Mesendoderm (in vitro differentiated cells): Measurements from ENCODE around the gene EFNA3.

ENCODE experiments used
- DNase-seq: peaks from one replicate; pipeline ENCODE4 v3.0.0; 2013
- H2AK5ac ChIP-seq: 2 replicates; pipeline ENCODE4 v1.6.1; 2013; ENCODE audit warnings: low read length, inconsistent platforms
- H2BK120ac ChIP-seq: 2 replicates; pipeline ENCODE4 v1.6.1; 2013; ENCODE audit warnings: low read depth, mild to moderate bottlenecking, low read length, moderate library complexity, mixed read lengths
- H2BK15ac ChIP-seq: replicated peaks from 2 replicates; pipeline ENCODE4 v1.6.1; 2013; ENCODE audit warnings: low read depth, mild to moderate bottlenecking, moderate library complexity
- H2BK5ac ChIP-seq: 2 replicates; pipeline ENCODE4 v1.6.1; 2013; ENCODE audit warnings: low read length, inconsistent platforms
- H3K18ac ChIP-seq: 2 replicates; pipeline ENCODE4 v1.6.1; 2013; ENCODE audit warnings: mild to moderate bottlenecking, low read length, mixed read lengths
- H3K23ac ChIP-seq: one replicate; pipeline ENCODE4 v1.6.1; 2013; ENCODE audit warnings: low read length
- H3K27ac ChIP-seq: 2 replicates; pipeline ENCODE4 v1.5.1; 2013; ENCODE audit warnings: low read depth, mild to moderate bottlenecking, inconsistent platforms, low read length, moderate library complexity
- H3K27me3 ChIP-seq: 2 replicates; pipeline ENCODE4 v1.6.1; 2013; ENCODE audit warnings: low read length, control low read depth, mild to moderate bottlenecking, inconsistent platforms; ENCODE audit not compliant: insufficient read depth, poor library complexity
- H3K36me3 ChIP-seq: 2 replicates; pipeline ENCODE4 v1.6.1; 2013; ENCODE audit warnings: low read length, inconsistent platforms; ENCODE audit not compliant: control insufficient read depth, insufficient read depth
- H3K4ac ChIP-seq: one replicate; pipeline ENCODE4 v1.6.1; 2013; ENCODE audit warnings: low read depth, mild to moderate bottlenecking, low read length, moderate library complexity
- H3K4me1 ChIP-seq: 2 replicates; pipeline ENCODE4 v1.6.1; 2013; ENCODE audit warnings: low read depth, low read length, inconsistent platforms; ENCODE audit not compliant: control insufficient read depth
- H3K4me2 ChIP-seq: 2 replicates; pipeline ENCODE4 v1.6.1; 2013; ENCODE audit warnings: low read length
- H3K4me3 ChIP-seq: 2 replicates; pipeline ENCODE4 v1.5.1; 2013; ENCODE audit warnings: mild to moderate bottlenecking, low read length
- H3K56ac ChIP-seq: one replicate; pipeline ENCODE4 v1.6.1; 2013; ENCODE audit warnings: low read length
- H3K79me1 ChIP-seq: 2 replicates; pipeline ENCODE4 v1.6.1; 2013; ENCODE audit warnings: low read length, inconsistent platforms
- H3K79me2 ChIP-seq: 2 replicates; pipeline ENCODE4 v1.6.1; 2013; ENCODE audit warnings: mild to moderate bottlenecking, low read length; ENCODE audit not compliant: control insufficient read depth, insufficient read depth
- H3K9ac ChIP-seq: 2 replicates; pipeline ENCODE4 v1.6.1; 2013; ENCODE audit warnings: low read length, inconsistent platforms
- H4K5ac ChIP-seq: one replicate; pipeline ENCODE4 v1.6.1; 2013; ENCODE audit warnings: low read length
- H4K8ac ChIP-seq: one replicate; pipeline ENCODE4 v1.6.1; 2013; ENCODE audit warnings: low read depth, mild to moderate bottlenecking, control low read depth, low read length, moderate library complexity
- WGBS: extraction: QIAGEN DNeasy Blood & Tissue Kit; methylation state at CpG from one replicate; pipeline ENCODE4 v1.1.7; 2013; ENCODE audit warnings: low lambda C conversion rate, missing lambda C conversion rate; ENCODE audit not compliant: insufficient coverage; ENCODE audit errors: extremely low coverage; 5-methylcytosine and 5-hydroxymethylcytosine counted together

Gene EFNA3

DNA sequence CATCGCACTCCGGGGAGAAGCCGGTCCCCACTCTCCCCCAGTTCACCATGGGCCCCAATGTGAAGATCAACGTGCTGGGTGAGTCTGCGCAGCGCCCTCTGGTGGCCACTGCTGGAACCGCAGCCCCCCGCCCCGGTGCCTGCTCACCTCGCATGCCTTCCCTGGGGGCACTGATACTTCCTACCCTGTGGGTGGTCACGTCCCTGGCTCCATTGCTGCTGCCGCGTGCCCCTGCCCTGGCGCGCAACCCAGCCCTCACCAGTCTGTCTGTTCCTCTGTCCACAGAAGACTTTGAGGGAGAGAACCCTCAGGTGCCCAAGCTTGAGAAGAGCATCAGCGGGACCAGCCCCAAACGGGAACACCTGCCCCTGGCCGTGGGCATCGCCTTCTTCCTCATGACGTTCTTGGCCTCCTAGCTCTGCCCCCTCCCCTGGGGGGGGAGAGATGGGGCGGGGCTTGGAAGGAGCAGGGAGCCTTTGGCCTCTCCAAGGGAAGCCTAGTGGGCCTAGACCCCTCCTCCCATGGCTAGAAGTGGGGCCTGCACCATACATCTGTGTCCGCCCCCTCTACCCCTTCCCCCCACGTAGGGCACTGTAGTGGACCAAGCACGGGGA, 7.6 kb downstream of the EFNA3 start:
- H4K5ac ChIP-seq = no peak overlapping the region
- H4K8ac ChIP-seq = no peak overlapping the region
- H2BK5ac ChIP-seq = no peak overlapping the region
- no CpG with 5 or more reads among the region's 24 CpGs for WGBS
- no peak overlapping the region for H3K4me3 ChIP-seq
- H3K27me3 ChIP-seq = peaks cover 25% of the 10 kb centered on the region
- H3K9ac ChIP-seq = peak overlapping the region; percentile 45
- H2BK15ac ChIP-seq = no peak overlapping the region
- no peak overlapping the region for H2AK5ac ChIP-seq
- H3K4me1 ChIP-seq = no peaks in the 10 kb centered on the region
- H3K79me1 ChIP-seq = no peaks in the 10 kb centered on the region
- no peak overlapping the region for H3K4ac ChIP-seq
- H3K27ac ChIP-seq = no peak overlapping the region
- H3K23ac ChIP-seq = no peak overlapping the region
- no peak overlapping the region for H3K56ac ChIP-seq
- H3K18ac ChIP-seq = no peak overlapping the region
- DNase-seq = peak; percentile 75
- H3K4me2 ChIP-seq = peak overlapping the region; percentile 36
- H2BK120ac ChIP-seq = no peak overlapping the region
- H3K79me2 ChIP-seq = no peaks in the 10 kb centered on the region
- no peaks in the 10 kb centered on the region for H3K36me3 ChIP-seq

DNA sequence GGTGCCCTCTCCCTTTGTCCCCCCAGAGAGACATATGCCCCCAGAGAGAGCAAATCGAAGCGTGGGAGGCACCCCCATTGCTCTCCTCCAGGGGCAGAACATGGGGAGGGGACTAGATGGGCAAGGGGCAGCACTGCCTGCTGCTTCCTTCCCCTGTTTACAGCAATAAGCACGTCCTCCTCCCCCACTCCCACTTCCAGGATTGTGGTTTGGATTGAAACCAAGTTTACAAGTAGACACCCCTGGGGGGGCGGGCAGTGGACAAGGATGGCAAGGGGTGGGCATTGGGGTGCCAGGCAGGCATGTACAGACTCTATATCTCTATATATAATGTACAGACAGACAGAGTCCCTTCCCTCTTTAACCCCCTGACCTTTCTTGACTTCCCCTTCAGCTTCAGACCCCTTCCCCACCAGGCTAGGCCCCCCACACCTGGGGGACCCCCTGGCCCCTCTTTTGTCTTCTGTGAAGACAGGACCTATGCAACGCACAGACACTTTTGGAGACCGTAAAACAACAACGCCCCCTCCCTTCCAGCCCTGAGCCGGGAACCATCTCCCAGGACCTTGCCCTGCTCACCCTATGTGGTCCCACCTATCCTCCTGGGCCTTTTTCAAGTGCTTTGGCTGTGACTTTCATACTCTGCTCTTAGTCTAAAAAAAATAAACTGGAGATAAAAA, 8.4 kb downstream of the EFNA3 start:
- H2BK120ac ChIP-seq = no peak overlapping the region
- no peak overlapping the region for H3K23ac ChIP-seq
- H2AK5ac ChIP-seq = no peak overlapping the region

DNA sequence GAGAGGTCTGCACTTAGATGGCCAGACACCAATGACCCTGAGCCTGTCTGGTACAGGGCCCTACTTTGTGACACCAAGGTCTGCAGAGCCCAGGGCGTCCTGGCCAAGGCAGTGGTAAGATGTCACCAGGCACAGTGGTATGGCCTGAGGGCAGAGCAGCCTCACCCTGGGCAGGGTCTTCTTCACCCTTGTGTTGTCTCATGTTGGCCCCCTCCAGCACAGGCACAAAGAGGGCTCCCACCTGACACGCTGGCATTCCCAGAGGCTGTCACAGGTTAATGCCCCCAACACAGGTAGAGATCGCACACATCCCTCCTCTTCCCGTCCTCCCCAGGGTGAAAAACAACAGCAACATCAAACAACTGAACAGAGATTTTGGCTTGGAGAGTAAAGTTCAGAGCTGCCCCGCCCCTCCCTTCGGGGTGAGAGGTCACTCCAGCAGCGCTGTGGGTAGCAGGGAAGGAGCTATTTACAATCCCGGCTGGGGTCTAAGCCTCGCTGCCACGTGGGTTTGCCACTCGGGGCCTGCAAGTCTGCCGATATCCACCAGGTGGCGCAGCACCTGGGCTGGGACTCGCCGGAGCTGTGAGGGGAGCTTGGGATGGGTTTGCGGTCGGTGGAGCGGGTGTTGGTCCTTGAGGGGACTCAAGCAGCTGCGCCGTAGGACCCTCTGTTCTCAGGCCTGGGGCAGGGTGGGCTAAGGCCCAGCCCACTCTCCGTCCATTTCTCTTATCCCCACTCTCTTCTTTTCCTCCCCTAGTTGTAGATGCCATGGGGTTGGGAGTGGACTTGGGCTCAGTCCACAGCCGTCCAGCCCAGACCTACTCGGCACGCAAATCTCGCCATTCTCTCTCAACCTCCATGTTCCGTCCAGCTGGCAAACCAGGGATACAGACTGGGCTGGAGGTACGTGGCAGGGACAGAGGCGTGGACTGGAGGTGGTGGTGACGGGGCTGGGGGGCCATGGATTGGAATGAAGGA, 12.7 kb downstream of the EFNA3 start:
- Histone ChIP-seq H3K18ac (no peak overlapping the region), H3K4ac (no peak overlapping the region), H3K27ac (no peak overlapping the region), H3K36me3 (no peaks in the 10 kb centered on the region), H3K56ac (peak overlapping the region; percentile 47), H3K23ac (no peak overlapping the region), H3K9ac (peak overlapping the region; percentile 27), H3K79me1 (no peaks in the 10 kb centered on the region), H3K4me2 (no peak overlapping the region), H2AK5ac (no peak overlapping the region), H2BK120ac (no peak overlapping the region), H4K8ac (no peak overlapping the region), H3K4me1 (no peaks in the 10 kb centered on the region), H2BK5ac (no peak overlapping the region), H3K79me2 (no peaks in the 10 kb centered on the region), H2BK15ac (no peak overlapping the region), H4K5ac (no peak overlapping the region), H3K4me3 (no peak overlapping the region), H3K27me3 (no peaks in the 10 kb centered on the region)
- DNase-seq = peak; percentile 89
- no CpG with 5 or more reads among the region's 29 CpGs for WGBS

More for the DNA sequence above, 8.4 kb downstream of the EFNA3 start:
- H3K9ac ChIP-seq = no peak overlapping the region
- no peaks in the 10 kb centered on the region for H3K36me3 ChIP-seq
- DNase-seq = no peak
- H3K4ac ChIP-seq = no peak overlapping the region
- H3K4me3 ChIP-seq = no peak overlapping the region
- H3K79me1 ChIP-seq = no peaks in the 10 kb centered on the region
- no peak overlapping the region for H3K56ac ChIP-seq
- H3K4me2 ChIP-seq = no peak overlapping the region
- H2BK15ac ChIP-seq = no peak overlapping the region
- H3K79me2 ChIP-seq = no peaks in the 10 kb centered on the region
- no peak overlapping the region for H2BK5ac ChIP-seq
- no peak overlapping the region for H3K27ac ChIP-seq
- WGBS = no CpG with 5 or more reads among the region's 8 CpGs
- H3K4me1 ChIP-seq = no peaks in the 10 kb centered on the region
- no peak overlapping the region for H4K8ac ChIP-seq
- peaks cover 17% of the 10 kb centered on the region for H3K27me3 ChIP-seq
- H3K18ac ChIP-seq = no peak overlapping the region
- H4K5ac ChIP-seq = no peak overlapping the region

DNA sequence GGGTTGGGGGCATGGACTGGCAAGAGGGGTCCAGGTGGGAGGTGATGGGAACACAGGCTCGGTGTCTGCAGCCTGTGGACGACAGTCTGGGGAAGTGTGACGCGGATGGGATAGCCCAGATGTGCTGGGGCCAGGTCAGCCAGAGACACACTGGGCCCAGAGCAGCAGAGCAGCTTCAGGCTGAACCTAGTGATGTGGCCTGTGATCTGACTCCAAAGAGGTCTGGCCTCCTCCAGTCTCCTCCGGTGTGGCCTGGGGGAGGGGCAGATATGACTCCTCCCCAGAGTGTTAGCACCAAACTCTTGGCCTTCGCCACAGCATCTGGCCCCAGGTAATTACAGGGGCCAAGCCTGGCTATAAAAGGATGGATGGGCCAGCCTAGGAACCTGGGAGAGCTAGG, 13.5 kb downstream of the EFNA3 start:
- Histone ChIP-seq H3K4me1 (no peaks in the 10 kb centered on the region), H2BK120ac (no peak overlapping the region), H4K5ac (no peak overlapping the region), H3K9ac (no peak overlapping the region), H3K4ac (no peak overlapping the region), H3K4me3 (no peak overlapping the region), H3K4me2 (no peak overlapping the region), H3K23ac (no peak overlapping the region), H3K56ac (no peak overlapping the region), H3K27ac (no peak overlapping the region), H3K79me1 (no peaks in the 10 kb centered on the region), H3K27me3 (no peaks in the 10 kb centered on the region), H4K8ac (no peak overlapping the region), H2BK5ac (no peak overlapping the region), H2BK15ac (no peak overlapping the region), H2AK5ac (no peak overlapping the region), H3K36me3 (no peaks in the 10 kb centered on the region), H3K18ac (no peak overlapping the region), H3K79me2 (no peaks in the 10 kb centered on the region)
- DNase-seq = no peak
- WGBS = no CpG with 5 or more reads among the region's 6 CpGs

GRCh38 chr1:155092641-155093040, 14.0 kb downstream of the EFNA3 start:
- H3K79me2 ChIP-seq = no peaks in the 10 kb centered on the region
- no peak overlapping the region for H3K23ac ChIP-seq
- H3K18ac ChIP-seq = no peak overlapping the region
- WGBS = no CpG with 5 or more reads among the region's 12 CpGs
- no peak overlapping the region for H3K27ac ChIP-seq
- H2BK5ac ChIP-seq = no peak overlapping the region
- H3K4ac ChIP-seq = no peak overlapping the region
- H3K4me3 ChIP-seq = no peak overlapping the region
- H3K27me3 ChIP-seq = no peaks in the 10 kb centered on the region
- H3K79me1 ChIP-seq = no peaks in the 10 kb centered on the region
- no peak overlapping the region for H4K8ac ChIP-seq
- DNase-seq = no peak
- no peak overlapping the region for H4K5ac ChIP-seq
- H2BK120ac ChIP-seq = no peak overlapping the region
- no peak overlapping the region for H3K4me2 ChIP-seq
- no peaks in the 10 kb centered on the region for H3K4me1 ChIP-seq
- no peak overlapping the region for H2BK15ac ChIP-seq
- no peaks in the 10 kb centered on the region for H3K36me3 ChIP-seq
- H3K56ac ChIP-seq = no peak overlapping the region
- no peak overlapping the region for H3K9ac ChIP-seq
- no peak overlapping the region for H2AK5ac ChIP-seq
